HEK293 (cell line): Measurements from ENCODE around the gene WDR5B.

ENCODE experiments used
- CTCF ChIA-PET: fragments of 350-600 bp; formaldehyde crosslinking; extraction: SDS; loops from one replicate; lab custom pipeline; 2021; ENCODE audit warnings: antibody characterized with exemption; lab: Yijun Ruan, JAX
- POLR2A ChIA-PET: fragments of 300-600 bp; formaldehyde crosslinking; extraction: SDS; loops from one replicate; lab custom pipeline; 2020; ENCODE audit warnings: antibody characterized with exemption, inconsistent platforms; lab: Yijun Ruan, JAX
- H3K27ac ChIP-seq: fragments of 200-500 bp; sonication (Bioruptor generic); 2 replicates; pipeline ENCODE4 v1.5.1; 2014; ENCODE audit warnings: low read depth, low read length, control low read depth, inconsistent platforms; ENCODE audit errors: extremely low read depth
- H3K36me3 ChIP-seq, 2 experiments: fragments of 200-500 bp in 1 of 2; sonication (Bioruptor generic) in 1 of 2; 1 replicate in 1 of 2; 2 replicates in 1 of 2; pipeline ENCODE4 v1.5.1; 2014 to 2017; ENCODE audit warnings: inconsistent platforms in 2 of 2, low read length in 2 of 2; ENCODE audit not compliant: control insufficient read depth in 2 of 2, insufficient read depth in 1 of 2
- H3K4me1 ChIP-seq: fragments of 200-500 bp; sonication (Bioruptor generic); 2 replicates; pipeline ENCODE4 v1.5.1; 2014; ENCODE audit warnings: mild to moderate bottlenecking, low read length, inconsistent platforms; ENCODE audit not compliant: control insufficient read depth, insufficient read depth
- H3K4me3 ChIP-seq: 2 replicates; pipeline ENCODE4 v1.5.1; 2011; ENCODE audit warnings: low read depth, mild to moderate bottlenecking, control low read depth, low read length, moderate library complexity
- H3K9me3 ChIP-seq: fragments of 200-500 bp; sonication (Bioruptor generic); 2 replicates; pipeline ENCODE4 v1.5.1; 2014; ENCODE audit warnings: low read depth, low read length, inconsistent platforms; ENCODE audit not compliant: control insufficient read depth, insufficient read depth
- BCL11A ChIP-seq: fragments of 450-650 bp; formaldehyde crosslinking; IDR thresholded peaks from 2 replicates; pipeline ENCODE4 v1.5.1; 2016; ENCODE audit warnings: low read depth, missing biosample characterization, missing genetic modification characterization
- BCL6B ChIP-seq: fragments of 450-650 bp; formaldehyde crosslinking; IDR thresholded peaks from 2 replicates; pipeline ENCODE4 v1.5.1; 2017; ENCODE audit warnings: missing biosample characterization, missing genetic modification characterization
- CTCF ChIP-seq: fragments of 450-650 bp; formaldehyde crosslinking; IDR thresholded peaks from 2 replicates; pipeline ENCODE4 v1.5.1; 2016; ENCODE audit warnings: missing biosample characterization, missing genetic modification characterization
- OSR2 ChIP-seq: fragments of 450-650 bp; formaldehyde crosslinking; IDR thresholded peaks from 2 replicates; pipeline ENCODE4 v1.5.1; 2016; ENCODE audit warnings: missing biosample characterization, missing genetic modification characterization
- YY1 ChIP-seq: fragments of 450-650 bp; formaldehyde crosslinking; IDR thresholded peaks from 2 replicates; pipeline ENCODE4 v1.5.1; 2018; ENCODE audit warnings: missing biosample characterization, missing genetic modification characterization
- ZBTB26 ChIP-seq: fragments of 450-650 bp; formaldehyde crosslinking; optimal IDR thresholded peaks from 2 replicates; pipeline ENCODE3; 2016; ENCODE audit warnings: missing biosample characterization, mild to moderate bottlenecking, missing genetic modification characterization
- ZBTB48 ChIP-seq: fragments of 450-650 bp; formaldehyde crosslinking; IDR thresholded peaks from 2 replicates; pipeline ENCODE4 v1.5.1; 2016; ENCODE audit warnings: missing biosample characterization, missing genetic modification characterization
- ZNF133 ChIP-seq: fragments of 450-650 bp; formaldehyde crosslinking; IDR thresholded peaks from 2 replicates; pipeline ENCODE4 v1.5.1; 2016; ENCODE audit warnings: missing biosample characterization, missing genetic modification characterization
- ZNF138 ChIP-seq: fragments of 450-650 bp; formaldehyde crosslinking; IDR thresholded peaks from 2 replicates; pipeline ENCODE4 v1.5.1; 2016; ENCODE audit warnings: missing biosample characterization, missing genetic modification characterization, borderline replicate concordance
- ZNF239 ChIP-seq: fragments of 450-650 bp; formaldehyde crosslinking; IDR thresholded peaks from 2 replicates; pipeline ENCODE4 v1.5.1; 2016; ENCODE audit warnings: missing biosample characterization, missing genetic modification characterization
- ZNF292 ChIP-seq: fragments of 450-650 bp; formaldehyde crosslinking; IDR thresholded peaks from 2 replicates; pipeline ENCODE4 v1.5.1; 2016; ENCODE audit warnings: low read depth, missing biosample characterization, missing genetic modification characterization, borderline replicate concordance
- ZNF48 ChIP-seq: fragments of 450-650 bp; formaldehyde crosslinking; IDR thresholded peaks from 2 replicates; pipeline ENCODE4 v1.5.1; 2016; ENCODE audit warnings: missing biosample characterization, missing genetic modification characterization
- ZNF513 ChIP-seq: fragments of 450-650 bp; IDR thresholded peaks from 2 replicates; pipeline ENCODE4 v1.5.1; 2018; ENCODE audit warnings: missing biosample characterization, missing genetic modification characterization
- ZNF514 ChIP-seq: fragments of 450-650 bp; formaldehyde crosslinking; IDR thresholded peaks from 2 replicates; pipeline ENCODE4 v1.5.1; 2016; ENCODE audit warnings: missing biosample characterization, missing genetic modification characterization
- ZNF580 ChIP-seq: fragments of 450-650 bp; formaldehyde crosslinking; IDR thresholded peaks from 2 replicates; pipeline ENCODE4 v1.5.1; 2016; ENCODE audit warnings: missing biosample characterization, missing genetic modification characterization
- ZNF626 ChIP-seq: fragments of 450-650 bp; sonication (Bioruptor Pico); formaldehyde crosslinking; IDR thresholded peaks from 2 replicates; pipeline ENCODE4 v1.5.1; 2018; ENCODE audit warnings: missing biosample characterization, missing genetic modification characterization, inconsistent platforms
- ZNF639 ChIP-seq: fragments of 450-650 bp; formaldehyde crosslinking; IDR thresholded peaks from 2 replicates; pipeline ENCODE4 v1.5.1; 2016; ENCODE audit warnings: missing biosample characterization, missing genetic modification characterization
- ZNF654 ChIP-seq: fragments of 450-650 bp; formaldehyde crosslinking; IDR thresholded peaks from 2 replicates; pipeline ENCODE4 v1.5.1; 2016; ENCODE audit warnings: low read depth, missing biosample characterization, missing genetic modification characterization
- ZNF747 ChIP-seq: fragments of 450-650 bp; formaldehyde crosslinking; IDR thresholded peaks from 2 replicates; pipeline ENCODE4 v1.5.1; 2016; ENCODE audit warnings: missing biosample characterization, missing genetic modification characterization
- ZNF777 ChIP-seq: fragments of 450-650 bp; formaldehyde crosslinking; IDR thresholded peaks from 2 replicates; pipeline ENCODE4 v1.5.1; 2017; ENCODE audit warnings: missing biosample characterization, missing genetic modification characterization, borderline replicate concordance

WDR5B gene

GRCh38 chr3:122374034-122374433 lies 41.8 kb downstream of the WDR5B start:
- Histone ChIP-seq H3K4me1 (no peaks in the 10 kb centered on the region), H3K9me3 (no peaks in the 10 kb centered on the region), H3K4me3 (no peak overlapping the region), H3K27ac (no peak overlapping the region), H3K36me3 (peaks cover 6 to 27% of the 10 kb centered on the region in 2 experiments)
- ChIA-PET POLR2A (interaction anchor here (0.7 kb wide), 1 partner anchor 689 kb away, joined by 6 read pairs; no protein-coding TSS in a partner anchor), CTCF (no interaction called here)
- no peak for TF ChIP-seq ZNF48 (tag by site-specific recombination)
- TF ChIP-seq ZNF514: no peak
- TF ChIP-seq ZNF580: no peak
- TF ChIP-seq ZNF654: no peak
- TF ChIP-seq ZNF747 (tag by site-specific recombination): no peak
- no peak for TF ChIP-seq ZNF777 (tag by site-specific recombination)
- TF ChIP-seq ZNF239: no peak
- TF ChIP-seq ZNF639 (tag by site-specific recombination): no peak
- no peak for TF ChIP-seq ZNF626 (tag by site-specific recombination)
- TF ChIP-seq ZNF138: no peak
- no peak for TF ChIP-seq OSR2
- TF ChIP-seq ZBTB26: no peak
- TF ChIP-seq ZBTB48: no peak
- no peak for TF ChIP-seq ZNF133
- no peak for TF ChIP-seq BCL6B

- POLR2A ChIA-PET: no interaction called here
- H3K4me1 ChIP-seq: no peaks in the 10 kb centered on the region
- no peak for TF ChIP-seq ZNF292 (tag by site-specific recombination)
- no peak for TF ChIP-seq ZNF513
- TF ChIP-seq ZNF138: no peak
- TF ChIP-seq YY1 (tag by site-specific recombination): no peak
- TF ChIP-seq CTCF: no peak
- TF ChIP-seq BCL11A (tag by site-specific recombination): no peak
- no peak overlapping the region for H3K4me3 ChIP-seq
- no peaks in the 10 kb centered on the region for H3K9me3 ChIP-seq
- peaks cover 14 to 68% of the 10 kb centered on the region in 2 experiments for H3K36me3 ChIP-seq
- CTCF ChIA-PET: no interaction called here
- H3K27ac ChIP-seq: no peak overlapping the region
Measured at GRCh38 chr3:122366379-122366749, 49.5 kb downstream of the WDR5B start.
